GM10266 (cell line): ENCODE measurements around the gene IKZF3.

Experiments used
- DNase-seq: peaks from one replicate; pipeline ENCODE4 v3.0.0; 2012; ENCODE audit errors: extremely low spot score
- CTCF ChIP-seq: IDR thresholded peaks from 2 replicates; pipeline ENCODE4 v1.5.1; 2012; ENCODE audit warnings: mild to moderate bottlenecking, low read depth; ENCODE audit not compliant: control insufficient read depth, insufficient read depth; ENCODE audit errors: missing control alignments

IKZF3 gene

DNA sequence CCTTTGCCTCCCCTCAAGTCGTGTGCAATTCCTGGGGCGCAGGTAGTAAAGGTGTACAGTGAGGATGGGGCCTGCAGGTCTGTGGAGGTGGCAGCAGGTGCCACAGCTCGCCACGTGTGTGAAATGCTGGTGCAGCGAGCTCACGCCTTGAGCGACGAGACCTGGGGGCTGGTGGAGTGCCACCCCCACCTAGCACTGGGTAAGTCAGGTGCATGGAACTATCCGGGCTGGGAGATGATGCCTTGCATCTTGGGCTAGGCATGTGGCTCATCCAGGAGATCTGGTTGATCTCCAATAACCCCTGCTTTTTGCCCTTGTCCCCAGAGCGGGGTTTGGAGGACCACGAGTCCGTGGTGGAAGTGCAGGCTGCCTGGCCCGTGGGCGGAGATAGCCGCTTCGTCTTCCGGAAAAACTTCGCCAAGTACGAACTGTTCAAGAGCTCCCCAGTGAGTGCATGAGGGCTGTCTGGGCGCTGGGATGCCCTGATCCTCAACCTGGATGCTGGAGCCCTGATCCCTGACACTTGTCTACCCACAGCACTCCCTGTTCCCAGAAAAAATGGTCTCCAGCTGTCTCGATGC lies 121.2 kb downstream of the IKZF3 start:
- TF ChIP-seq CTCF = no peak
- no peak for DNase-seq

- TF ChIP-seq CTCF = no peak
- DNase-seq = no peak
Measured at GRCh38 chr17:39742126-39742855, 121.8 kb downstream of the IKZF3 start.

GRCh38 chr17:39740357-39741111 lies 123.6 kb downstream of the IKZF3 start:
- TF ChIP-seq CTCF = no peak
- no peak for DNase-seq

- TF ChIP-seq CTCF = no peak
- DNase-seq = no peak
Measured at GRCh38 chr17:39739885-39740356, 124.2 kb downstream of the IKZF3 start.

- DNase-seq = no peak
- no peak for TF ChIP-seq CTCF
Measured at GRCh38 chr17:39738983-39739884, 124.9 kb downstream of the IKZF3 start.

DNA sequence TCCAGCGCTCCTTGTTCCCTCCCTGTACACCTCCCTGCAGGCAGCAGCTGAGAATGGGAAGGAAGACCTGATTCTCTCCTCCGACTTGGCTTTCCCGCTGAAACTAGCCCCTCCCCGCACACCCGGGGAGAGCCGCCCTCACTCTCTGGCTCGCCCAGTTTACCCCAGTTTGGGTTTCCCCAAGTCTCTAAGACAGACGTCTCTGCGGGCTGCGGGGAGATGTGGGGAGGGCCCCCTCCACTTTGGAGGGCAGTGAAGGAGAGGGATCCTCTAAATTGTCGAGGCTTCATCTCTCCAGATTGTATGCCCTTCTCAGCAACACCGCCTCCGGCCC lies 125.6 kb downstream of the IKZF3 start:
- peak; percentile 75 for DNase-seq
- TF ChIP-seq CTCF = no peak
